NCI-H524 (cell line): ENCODE data around the gene EPHX1.

ENCODE experiments used
- DNase-seq, 2 experiments: peaks; one replicate each; lab custom pipeline; 2025; lab: John Stamatoyannopoulos, UW

Gene EPHX1

DNA sequence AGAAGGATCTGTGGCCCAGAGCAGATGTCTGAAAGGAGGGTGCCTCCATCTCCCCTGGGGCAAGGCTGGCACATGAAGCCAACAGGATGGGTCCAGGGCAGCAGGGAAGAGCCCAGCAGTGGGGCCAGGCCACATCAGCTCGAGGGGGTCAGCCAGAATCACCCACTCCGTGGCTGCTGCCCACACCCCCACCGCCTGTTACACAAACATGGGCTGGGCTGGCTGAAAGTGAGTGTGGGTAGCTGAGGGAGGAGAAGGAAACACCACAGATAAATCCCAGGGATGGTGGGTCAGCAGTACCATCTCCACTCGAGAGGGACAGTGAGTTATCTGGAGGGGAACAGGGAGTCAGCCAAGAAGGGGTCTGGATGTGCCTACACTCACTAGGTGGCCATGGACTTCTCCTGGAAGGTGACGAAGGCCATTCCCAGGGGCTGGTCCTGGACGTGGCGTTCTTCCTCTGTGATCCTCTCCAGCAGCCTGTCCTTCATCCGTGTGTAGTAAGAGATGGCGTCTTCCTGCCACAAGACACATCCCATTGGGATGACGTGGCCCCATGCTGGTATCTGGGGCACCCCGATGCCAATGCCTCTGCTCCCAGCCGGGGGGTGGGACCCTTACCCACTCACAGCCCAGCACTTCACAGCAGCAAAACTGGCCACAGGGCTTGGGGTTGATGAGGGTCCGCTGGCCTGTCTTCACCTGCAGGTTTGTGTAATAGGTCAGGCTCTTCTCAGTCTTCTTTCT, 52.1 kb downstream of the EPHX1 start:
- no peak for DNase-seq

GRCh38 chr1:225862581-225862950, 52.6 kb downstream of the EPHX1 start:
- DNase-seq, result no peak

GRCh38 chr1:225863167-225863566, 53.2 kb downstream of the EPHX1 start:
- DNase-seq, result no peak

GRCh38 chr1:225865514-225865913, 55.6 kb downstream of the EPHX1 start:
- DNase-seq, result no peak

DNA sequence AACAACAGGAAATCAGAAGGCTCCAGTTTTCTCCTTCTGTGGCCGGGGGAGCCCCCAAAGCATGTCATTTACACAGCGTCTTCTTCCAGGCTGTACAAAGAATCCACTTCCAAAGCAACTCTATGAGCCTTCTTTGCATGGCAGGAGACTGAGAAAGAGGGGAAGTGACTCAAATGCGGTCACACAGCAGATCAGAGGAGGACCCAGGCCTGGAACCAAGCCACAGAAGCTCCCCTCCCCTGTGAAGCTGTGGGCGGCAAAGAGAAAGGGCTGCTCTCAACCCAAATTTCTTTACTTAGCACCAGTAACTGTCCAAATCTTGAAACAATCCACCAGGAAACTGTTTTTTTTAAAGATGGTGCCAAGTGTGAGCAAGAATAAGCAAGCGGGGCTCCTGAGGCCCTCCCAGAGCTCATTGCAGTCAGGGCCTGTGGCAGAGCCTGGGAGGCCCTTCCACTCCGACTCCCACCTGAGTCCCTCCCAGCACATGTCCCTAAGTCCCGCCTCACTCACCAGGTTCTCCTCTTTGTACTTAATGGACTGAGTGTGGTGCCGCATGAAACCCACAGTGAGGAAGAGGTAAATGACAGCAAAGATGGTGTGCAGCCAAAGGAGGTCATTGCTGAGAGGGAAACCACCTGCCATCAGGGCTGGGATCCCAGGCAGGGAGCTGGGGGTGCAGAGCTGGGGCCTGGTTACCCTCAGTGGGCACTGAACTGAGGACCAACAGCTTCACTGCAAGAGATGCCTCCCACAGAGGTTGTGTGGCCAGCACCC, 56.3 kb downstream of the EPHX1 start:
- no peak for DNase-seq

DNA sequence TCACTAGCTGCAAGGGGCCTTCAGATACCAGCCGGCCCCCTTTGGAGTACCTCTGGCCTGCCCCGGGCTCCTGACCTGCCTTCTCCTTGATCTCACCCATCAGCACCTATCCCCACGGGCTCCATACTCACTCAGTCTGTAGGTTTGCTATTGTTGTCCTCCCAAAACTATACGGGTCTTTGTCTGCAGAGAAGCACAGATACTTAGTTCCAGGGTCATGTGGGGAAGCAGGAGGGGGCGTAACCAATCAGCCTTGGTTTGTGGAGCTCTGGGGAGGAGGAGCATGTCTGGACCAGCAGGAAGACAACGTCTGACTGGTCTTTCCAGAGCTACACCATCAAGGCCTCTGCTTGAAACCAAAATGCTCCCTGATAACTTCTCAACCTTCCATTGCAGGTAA, 57.1 kb downstream of the EPHX1 start:
- DNase-seq, result no peak

GRCh38 chr1:225868631-225869330, 58.9 kb downstream of the EPHX1 start:
- no peak for DNase-seq

- DNase-seq, result peak; percentile 39 to 68
These were observed 61.0 kb downstream of the EPHX1 start for GRCh38 chr1:225870911-225871310.

GRCh38 chr1:225871359-225872074, 61.6 kb downstream of the EPHX1 start:
- no peak for DNase-seq

- DNase-seq, result no peak
These were observed 62.1 kb downstream of the EPHX1 start for GRCh38 chr1:225872075-225872430.

GRCh38 chr1:225873281-225873850, 63.4 kb downstream of the EPHX1 start:
- DNase-seq, result no peak

- no peak for DNase-seq
These were observed 64.5 kb downstream of the EPHX1 start for GRCh38 chr1:225874431-225874830.

DNA sequence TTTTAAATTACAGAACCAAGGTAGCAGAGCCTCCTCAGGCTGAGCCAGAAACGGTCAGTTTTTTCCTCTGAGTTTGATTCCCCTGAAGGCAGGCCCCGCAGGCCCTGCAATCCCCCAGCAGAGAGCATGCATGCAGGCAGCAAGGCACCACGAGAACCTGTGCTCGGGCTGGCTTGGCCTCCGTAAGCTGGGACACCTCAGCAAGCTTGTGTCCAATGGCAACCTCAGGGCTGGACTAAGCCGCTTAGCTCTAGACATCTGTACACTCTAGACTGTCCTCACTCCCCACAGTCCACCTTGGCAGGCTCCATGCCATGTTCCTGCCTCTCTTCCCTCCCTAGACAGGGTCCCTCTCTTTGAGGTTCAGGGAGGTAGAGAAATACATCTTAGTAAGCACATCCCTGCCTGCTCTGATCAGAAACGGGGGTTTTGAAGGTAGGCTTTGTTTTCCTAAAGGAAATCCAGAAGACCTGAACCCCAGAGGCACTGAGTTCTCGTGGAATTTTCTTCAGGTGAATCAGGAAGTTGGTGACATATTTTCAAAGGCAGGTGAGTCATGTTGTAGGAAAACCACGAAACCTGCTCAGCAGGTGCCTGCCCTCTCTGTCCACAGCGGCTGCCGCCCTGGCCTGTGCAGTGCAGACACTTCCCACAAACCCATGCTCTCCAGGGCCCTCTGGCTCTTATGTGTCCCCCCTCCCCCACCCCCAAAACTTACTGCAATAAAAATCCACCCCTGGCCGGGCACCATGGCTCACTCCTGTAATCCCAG, 65.3 kb downstream of the EPHX1 start:
- peak in 1 of 2 experiments; percentile 59 for DNase-seq

DNA sequence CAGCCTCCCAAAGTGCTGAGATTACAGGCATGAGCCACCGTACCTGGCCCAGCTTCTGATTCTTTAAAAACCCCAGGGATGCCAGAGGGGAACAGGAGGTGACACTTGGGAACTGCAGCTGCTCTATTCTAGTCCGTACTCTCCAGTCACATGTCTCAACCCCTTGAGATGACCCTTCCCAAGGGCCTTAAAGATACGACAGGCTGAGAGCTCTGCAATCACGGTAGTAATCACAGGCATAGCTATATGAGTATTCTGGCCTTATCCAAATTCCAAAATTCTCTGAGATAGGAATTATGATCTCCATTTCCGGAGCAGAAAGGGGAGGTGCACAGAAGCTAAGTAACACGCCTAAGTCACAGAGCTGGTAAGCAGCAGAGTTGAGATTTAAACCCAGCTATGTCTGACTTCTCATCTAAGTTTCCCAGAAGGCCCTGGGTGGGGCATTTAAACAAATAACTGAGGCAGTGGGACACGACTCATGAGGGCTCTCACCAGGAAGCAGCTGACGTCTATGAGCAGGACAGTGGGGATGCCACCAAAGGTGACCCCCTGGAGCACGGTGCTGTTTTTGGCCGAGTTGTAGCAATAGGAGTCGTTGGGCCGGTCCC, 67.1 kb downstream of the EPHX1 start:
- DNase-seq, result no peak

GRCh38 chr1:225877580-225877979, 67.7 kb downstream of the EPHX1 start:
- peak in 1 of 2 experiments; percentile 49 for DNase-seq

DNA sequence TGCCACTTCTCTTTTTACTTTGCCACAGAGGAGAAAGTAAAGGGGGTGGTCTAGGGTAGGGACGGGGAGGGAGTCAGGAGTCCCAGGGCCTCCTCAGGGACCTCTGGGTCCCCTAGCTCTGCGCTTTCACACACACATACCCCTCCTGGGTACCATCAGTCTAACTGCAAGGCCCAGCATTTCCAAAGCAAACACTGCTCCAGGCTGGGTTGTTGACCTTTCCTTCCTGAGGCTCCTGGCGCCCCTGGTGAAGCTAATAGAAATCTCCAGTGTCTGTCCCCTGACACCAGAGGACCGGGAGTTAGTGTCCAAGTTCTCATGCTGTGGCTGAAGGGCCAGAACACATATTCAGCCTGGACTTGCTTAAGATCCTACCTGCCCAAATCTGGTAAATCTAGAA, 68.4 kb downstream of the EPHX1 start:
- no peak for DNase-seq

DNA sequence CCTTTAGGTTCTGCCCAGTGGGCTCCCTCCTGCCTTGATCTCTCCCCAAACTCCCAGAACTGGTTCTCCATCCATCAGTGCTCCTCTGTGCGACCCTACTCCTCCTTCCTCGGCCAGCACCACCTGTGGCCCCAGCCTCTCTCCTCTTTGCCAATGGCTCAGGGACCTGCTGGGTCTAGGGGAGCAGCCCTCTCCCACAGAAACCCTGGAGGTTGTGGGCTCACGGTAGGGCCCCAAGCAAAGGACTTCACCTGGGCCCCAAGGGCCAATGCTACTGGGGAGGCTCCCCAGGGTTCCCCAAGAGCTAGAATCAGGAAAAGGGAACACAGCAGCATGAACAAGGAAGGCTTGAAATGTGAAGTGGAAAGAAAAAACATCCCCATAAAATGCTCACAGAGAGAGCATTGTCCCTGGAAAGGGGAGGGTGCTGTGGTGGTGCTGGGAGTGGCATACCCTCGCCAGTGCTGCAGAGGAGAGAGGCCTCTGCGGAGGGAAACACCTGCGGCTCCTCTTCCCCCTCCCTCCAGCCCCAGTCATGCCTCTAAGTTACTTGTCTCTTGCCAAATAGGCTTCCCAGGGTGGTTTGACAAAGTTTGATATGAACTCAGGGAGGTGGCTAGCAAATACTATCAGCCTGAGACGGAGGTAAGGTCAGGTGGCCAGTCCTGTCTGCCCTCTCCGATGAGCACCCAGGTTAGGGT, 69.7 kb downstream of the EPHX1 start:
- DNase-seq, result no peak

DNA sequence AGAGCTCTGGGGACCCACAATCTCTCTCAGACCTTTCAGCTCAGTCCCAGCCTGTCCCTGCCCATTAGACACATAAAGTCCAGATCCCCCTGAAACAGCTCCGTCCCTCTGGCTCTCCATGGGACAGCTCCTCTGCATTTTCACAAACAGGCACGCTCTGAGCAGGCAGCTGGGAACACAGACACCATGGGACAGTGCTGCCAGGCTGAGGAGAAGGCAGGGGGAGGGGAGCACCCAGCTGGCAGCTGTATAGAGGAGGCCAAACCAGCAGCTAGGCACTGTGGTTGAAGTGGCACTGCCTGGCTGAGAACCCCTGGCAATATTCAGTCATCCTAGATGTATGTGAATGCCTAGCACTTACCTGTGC, 70.3 kb downstream of the EPHX1 start:
- peak in 1 of 2 experiments; percentile 3 for DNase-seq

DNA sequence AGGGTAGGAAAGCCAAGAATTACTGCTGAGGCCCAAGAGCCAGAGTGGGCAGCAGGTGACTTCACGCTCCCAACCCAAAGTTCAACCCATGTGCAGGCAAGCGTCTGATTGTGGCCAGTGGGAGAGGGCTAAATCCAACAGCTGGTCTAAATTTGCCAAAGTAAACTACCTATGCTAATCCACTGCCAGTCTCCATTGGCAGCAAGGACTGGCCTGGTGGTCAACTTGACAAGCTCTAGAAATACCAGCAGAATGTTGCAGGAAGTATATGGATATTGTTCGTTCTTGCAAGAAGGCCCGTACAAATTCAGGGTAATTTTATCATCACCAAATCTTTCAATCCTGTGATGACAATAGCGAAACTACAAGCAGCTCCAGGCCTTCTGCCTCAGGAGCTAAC, 70.7 kb downstream of the EPHX1 start:
- no peak for DNase-seq
